K562 (cell line): ENCODE results near the gene TARBP1. TPM values are rescaled to one million over a fixed set of nuclear protein-coding genes. Genes with fewer than 3 reads are reported as not detected.

Experiments
- ATAC-seq: fragments of 200-7000 bp; cut with Tn5 transposase; 3 replicates; pipeline ENCODE4 v1.9.1; 2020; ENCODE audit warnings: moderate library complexity
- BruUV-seq: library from RNA; stranded (reverse); fragments of 400-500 nt; replicated peaks from 2 replicates; lab custom pipeline; 2021; lab: Mats Ljungman, UMichigan
- CTCF ChIA-PET: fragments of 300-600 bp; formaldehyde crosslinking; extraction: SDS; loops from one replicate; lab custom pipeline; 2021; ENCODE audit warnings: low intra/inter-chr PET ratio; lab: Yijun Ruan, JAX
- POLR2A ChIA-PET: fragments of 300-600, 350-650 bp; sonication (Branson Sonifier 250); formaldehyde crosslinking; extraction: SDS; loops from one replicate; lab custom pipeline; 2021; ENCODE audit warnings: antibody characterized with exemption, inconsistent platforms; lab: Yijun Ruan, JAX
- DNase-seq, 4 experiments: peaks; one replicate each; pipeline versions ENCODE4 v3.0.0 to v3.0.0-alpha.2; 2011 to 2018; ENCODE audit warnings: low spot score in 3 of 4, mixed read lengths in 3 of 4; ENCODE audit errors: extremely low read depth in 1 of 4
- FAIRE-seq: peaks from 2 replicates; lab custom pipeline; 2011; peaks lifted over from hg19 to GRCh38; lab: Jason Lieb, UNC
- H2AFZ ChIP-seq: 2 replicates; pipeline ENCODE4 v1.6.0; 2011; ENCODE audit warnings: low read depth, low read length, control low read depth, inconsistent platforms
- H3K27ac ChIP-seq: fragments of 200-600 bp; 3 replicates; pipeline ENCODE4 v1.8.0; 2011; ENCODE audit warnings: low read depth, mild to moderate bottlenecking, control low read depth, inconsistent platforms, low read length, moderate library complexity, mixed read lengths; ENCODE audit errors: extremely low read depth
- H3K27me3 ChIP-seq, 2 experiments: fragments of 300-600 bp in 1 of 2; 2 replicates in 1 of 2; 3 replicates in 1 of 2; pipeline versions ENCODE4 v1.6.0 to v1.8.0; 2011; ENCODE audit warnings: inconsistent platforms in 2 of 2, low read length in 2 of 2, mild to moderate bottlenecking in 1 of 2, mixed read lengths in 1 of 2, moderate library complexity in 1 of 2; ENCODE audit not compliant: control insufficient read depth in 2 of 2, insufficient read depth in 2 of 2
- H3K36me3 ChIP-seq: fragments of 300-600 bp; 3 replicates; pipeline ENCODE4 v1.8.0; 2011; ENCODE audit warnings: mild to moderate bottlenecking, low read length, inconsistent platforms; ENCODE audit not compliant: control insufficient read depth, insufficient read depth
- H3K4me1 ChIP-seq, 2 experiments: fragments of 200-600 bp in 1 of 2; replicated peaks in 1 of 2; 2 replicates in 1 of 2; 3 replicates in 1 of 2; pipeline versions ENCODE4 v1.5.1 to v1.8.0; 2011; ENCODE audit warnings: inconsistent platforms in 2 of 2, low read length in 2 of 2, mild to moderate bottlenecking in 1 of 2, mixed read lengths in 1 of 2, moderate library complexity in 1 of 2; ENCODE audit not compliant: control insufficient read depth in 2 of 2, insufficient read depth in 2 of 2
- H3K4me2 ChIP-seq: 2 replicates; pipeline ENCODE4 v1.6.1; 2011; ENCODE audit warnings: low read length, control low read depth, inconsistent platforms, mixed read lengths; ENCODE audit not compliant: insufficient read depth
- H3K4me3 ChIP-seq: fragments of 200-600 bp; sonication (generic), shearing (Covaris generic); 2 replicates; pipeline ENCODE4 v1.5.1; 2016; ENCODE audit warnings: control low read depth, inconsistent platforms
- H3K79me2 ChIP-seq: fragments of 200-600 bp; 3 replicates; pipeline ENCODE4 v1.8.0; 2011; ENCODE audit warnings: low read length, inconsistent platforms; ENCODE audit not compliant: control insufficient read depth, insufficient read depth
- H3K9ac ChIP-seq, 2 experiments: 2 replicates each; pipeline versions ENCODE4 v1.6.0 to v1.6.1; 2011; ENCODE audit warnings: low read depth in 2 of 2, low read length in 2 of 2, control low read depth in 1 of 2, inconsistent platforms in 1 of 2, mild to moderate bottlenecking in 1 of 2, mixed read lengths in 1 of 2; ENCODE audit not compliant: insufficient read depth in 1 of 2
- H3K9me1 ChIP-seq: one replicate; pipeline ENCODE4 v1.6.0; 2011; ENCODE audit warnings: inconsistent platforms, mild to moderate bottlenecking, low read length, moderate library complexity; ENCODE audit not compliant: control insufficient read depth, insufficient read depth
- H3K9me3 ChIP-seq: replicated peaks from 2 replicates; pipeline ENCODE4 v1.5.1; 2011; ENCODE audit warnings: low read depth, low read length, inconsistent platforms; ENCODE audit not compliant: control insufficient read depth, insufficient read depth
- H4K20me1 ChIP-seq: replicated peaks from 2 replicates; pipeline ENCODE4 v1.6.1; 2011; ENCODE audit warnings: low read length, inconsistent platforms, mixed read lengths; ENCODE audit not compliant: control insufficient read depth, insufficient read depth
- CEBPB ChIP-seq: fragments of 450-650 bp; IDR thresholded peaks from 2 replicates; pipeline ENCODE4 v1.6.1; 2016; ENCODE audit warnings: missing genetic modification characterization, missing compliant biosample characterization
- CEBPG ChIP-seq, 3 experiments: fragments of 200-800 bp in 1 of 3; sonication (Bioruptor generic) in 1 of 3; sonication (generic) in 1 of 3; formaldehyde crosslinking in 1 of 3; IDR thresholded peaks in 2 of 3; conservative IDR thresholded peaks in 1 of 3; 2 replicates each; pipeline versions ENCODE4 v1.6.1 to v1.8.0; 2016 to 2022; ENCODE audit warnings: missing compliant biosample characterization in 2 of 3, missing genetic modification characterization in 2 of 3, mild to moderate bottlenecking in 1 of 3, missing genetic modification reagents in 1 of 3
- KAT2B ChIP-seq: IDR thresholded peaks from one replicate; pipeline ENCODE4 v1.6.1; 2012; ENCODE audit warnings: low read depth, mild to moderate bottlenecking, control low read depth, inconsistent platforms, low read length, moderate library complexity
- TSC22D4 ChIP-seq: fragments of 450-650 bp; IDR thresholded peaks from 2 replicates; pipeline ENCODE4 v1.6.1; 2016; ENCODE audit warnings: missing genetic modification characterization, missing biosample characterization, control low read depth
- ZNF174 ChIP-seq: fragments of 250-450 bp; sonication (Bioruptor Pico); IDR thresholded peaks from 2 replicates; pipeline ENCODE4 v1.4.0; 2020; ENCODE audit warnings: mild to moderate bottlenecking
- ZNF354B ChIP-seq: fragments of 250-450 bp; sonication (Bioruptor Pico); IDR thresholded peaks from 2 replicates; pipeline ENCODE4 v1.4.0; 2020
- WGBS: fragments of 100-300 bp; shearing (Covaris generic); methylation state at CpG from one replicate; pipeline ENCODE4 v1.1.6; 2016; ENCODE audit warnings: low coverage, mixed read lengths; ENCODE audit not compliant: insufficient coverage; ENCODE audit errors: missing lambda C conversion rate; 5-methylcytosine and 5-hydroxymethylcytosine counted together
- in situ Hi-C: fragments of 300-500 bp; cut with MboI; formaldehyde crosslinking; loops from 4 replicates; pipeline ENCODE4 v1.15.0; 2018; ENCODE audit warnings: inconsistent platforms, mixed read lengths
- intact Hi-C: fragments of 100-400 bp; cut with micrococcal nuclease; formaldehyde crosslinking; loops from 2 replicates; pipeline ENCODE4 v1.14.2; 2022
- polyA plus RNA-seq, 8 experiments: library from polyadenylated mRNA; depleted of rRNA in 4 of 8; stranded (reverse) in 5 of 8; unstranded in 3 of 8; fragments of >200 nt; fragmentation: Nextera tagmentation in 2 of 8; fragmentation: Illumina TruSeq in 1 of 8; extraction: Ambion mirVana in 2 of 8; extraction: Trizol in 1 of 8; gene quantifications; 2 replicates each; pipeline versions ENCODE4 v1.2.1 to v1.2.3, GENCODE V29; 2011 to 2014; ENCODE audit warnings: inconsistent platforms in 1 of 8, missing spikeins in 1 of 8
- total RNA-seq, 7 experiments: library from RNA; depleted of rRNA in 6 of 7; stranded (reverse); fragments of >200 nt in 6 of 7; fragmentation: Illumina TruSeq in 2 of 7; extraction: Trizol in 2 of 7; gene quantifications; 2 replicates each; pipeline versions ENCODE4 v1.2.1 to v1.2.3, GENCODE V29; 2011 to 2021; ENCODE audit warnings: low replicate concordance in 1 of 7
- TF ChIP-seq, protein P1 (sequence below): fragments of 250-450 bp; sonication (Bioruptor Pico); IDR thresholded peaks from 2 replicates; pipeline ENCODE4 v1.8.0; 2022; ENCODE audit warnings: inconsistent platforms

The TARBP1 gene
- total and polyA plus RNA-seq, 9 of the 15 experiments (the other 6 are each of a cell fraction or from before 2014, with no cell fraction given): 8.8 to 48.0 (median 22.9) TPM

DNA sequence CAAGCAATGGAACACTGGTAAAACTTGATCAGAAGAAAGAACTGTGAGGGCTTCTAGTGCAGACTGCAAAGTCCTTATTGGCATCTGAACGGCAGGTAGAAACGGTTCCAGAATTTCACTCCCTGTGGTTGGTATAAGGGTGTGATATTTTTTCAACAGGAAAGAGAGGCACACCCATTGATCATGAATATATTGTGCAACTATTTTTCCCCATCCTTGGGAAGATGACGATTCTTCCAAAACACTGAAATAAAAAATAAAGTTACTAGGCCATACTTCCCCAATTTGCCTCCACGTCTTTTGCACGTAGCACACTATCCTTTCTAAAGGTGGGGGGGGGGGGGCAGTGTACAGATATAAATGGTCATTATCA is 49.6 kb downstream of the TARBP1 start:
- H3K27me3 ChIP-seq: no peaks in the 10 kb centered on the region
- H3K36me3 ChIP-seq: peaks cover 31% of the 10 kb centered on the region; the same call in 1 of the 3 replicates
- ChIA-PET POLR2A (no interaction called here), CTCF (no interaction called here)
- H3K4me2 ChIP-seq: no peak overlapping the region
- H3K4me1 ChIP-seq: peaks cover 0 to 11% of the 10 kb centered on the region in 2 experiments; a peak in 3 of 5 replicates
- BruUV-seq: no TSS peak
- WGBS: 81% methylated on average over 5 of the region's 5 CpGs
- H3K79me2 ChIP-seq: no peaks in the 10 kb centered on the region
- DNase-seq (no peak), FAIRE-seq (no peak), ATAC-seq (no peak)
- in situ Hi-C loops (no loop called here), intact Hi-C loops (no loop called here)
- no peaks in the 10 kb centered on the region for H4K20me1 ChIP-seq
- no peaks in the 10 kb centered on the region for H3K9me3 ChIP-seq
- TF ChIP-seq ZNF174 (CRISPR knock-in tag) (no peak), TSC22D4 (tag) (no peak), CEBPB (peak; percentile 47), KAT2B (no peak), ZNF354B (CRISPR knock-in tag) (no peak), CEBPG (CRISPR knock-in tag; IDR thresholded peaks at IDR 0.05) (no peak), CEBPG (tag; conservative IDR thresholded peaks at IDR 0.05 in 1 of 2, IDR thresholded peaks at IDR 0.05 in 1 of 2) (peak; percentile 9 to 27; a peak in 3 of 4 replicates)
- TF ChIP-seq, protein P1, sequence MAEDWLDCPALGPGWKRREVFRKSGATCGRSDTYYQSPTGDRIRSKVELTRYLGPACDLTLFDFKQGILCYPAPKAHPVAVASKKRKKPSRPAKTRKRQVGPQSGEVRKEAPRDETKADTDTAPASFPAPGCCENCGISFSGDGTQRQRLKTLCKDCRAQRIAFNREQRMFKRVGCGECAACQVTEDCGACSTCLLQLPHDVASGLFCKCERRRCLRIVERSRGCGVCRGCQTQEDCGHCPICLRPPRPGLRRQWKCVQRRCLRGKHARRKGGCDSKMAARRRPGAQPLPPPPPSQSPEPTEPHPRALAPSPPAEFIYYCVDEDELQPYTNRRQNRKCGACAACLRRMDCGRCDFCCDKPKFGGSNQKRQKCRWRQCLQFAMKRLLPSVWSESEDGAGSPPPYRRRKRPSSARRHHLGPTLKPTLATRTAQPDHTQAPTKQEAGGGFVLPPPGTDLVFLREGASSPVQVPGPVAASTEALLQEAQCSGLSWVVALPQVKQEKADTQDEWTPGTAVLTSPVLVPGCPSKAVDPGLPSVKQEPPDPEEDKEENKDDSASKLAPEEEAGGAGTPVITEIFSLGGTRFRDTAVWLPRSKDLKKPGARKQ (CRISPR knock-in tag): no peak
- no peak overlapping the region for H3K4me3 ChIP-seq
- H2AFZ ChIP-seq: no peak overlapping the region
- no peak overlapping the region for H3K9ac ChIP-seq
- H3K27ac ChIP-seq: no peak overlapping the region
- H3K9me1 ChIP-seq: no peaks in the 10 kb centered on the region
